Endothelial cell (in vitro differentiated cells): Measurements from ENCODE around the gene MME. TPM values are rescaled to one million over a fixed set of nuclear protein-coding genes. Genes with fewer than 3 reads are reported as not detected.

Experiments used
- DNase-seq: peaks from one replicate; pipeline ENCODE4 v3.0.0; 2021; ENCODE audit warnings: low spot score
- H3K27ac Mint-ChIP-seq: one replicate; pipeline ENCODE4 v1.8.0; 2021; ENCODE audit warnings: mixed read lengths, inconsistent platforms; ENCODE audit not compliant: unreplicated experiment
- H3K27me3 Mint-ChIP-seq: one replicate; pipeline ENCODE4 v1.8.0; 2021; ENCODE audit warnings: mild to moderate bottlenecking, moderate library complexity, mixed read lengths, inconsistent platforms; ENCODE audit not compliant: unreplicated experiment
- H3K36me3 Mint-ChIP-seq: one replicate; pipeline ENCODE4 v1.8.0; 2021; ENCODE audit warnings: mild to moderate bottlenecking, low read depth, mixed read lengths, inconsistent platforms; ENCODE audit not compliant: unreplicated experiment
- H3K4me1 Mint-ChIP-seq: one replicate; pipeline ENCODE4 v1.8.0; 2021; ENCODE audit warnings: mild to moderate bottlenecking, mixed read lengths, inconsistent platforms; ENCODE audit not compliant: unreplicated experiment
- H3K4me3 Mint-ChIP-seq: one replicate; pipeline ENCODE4 v1.8.0; 2021; ENCODE audit warnings: mild to moderate bottlenecking, mixed read lengths, inconsistent platforms; ENCODE audit not compliant: unreplicated experiment
- H3K9me3 Mint-ChIP-seq: one replicate; pipeline ENCODE4 v1.8.0; 2021; ENCODE audit warnings: mixed read lengths, inconsistent platforms; ENCODE audit not compliant: unreplicated experiment
- CTCF ChIP-seq: fragments of 200-600 bp; sonication (generic); IDR thresholded peaks from one replicate; pipeline ENCODE4 v1.5.0; 2021; ENCODE audit warnings: antibody characterized with exemption; ENCODE audit not compliant: unreplicated experiment
- total RNA-seq: library from RNA; stranded (reverse); fragmentation: NEBNext Ultra II Directional; extraction: Animal tissue kit (Norgen Biotek cat#: 25700); gene quantifications from one replicate; pipeline ENCODE4 v1.2.1, GENCODE V29; 2021; ENCODE audit not compliant: unreplicated experiment

The MME gene
- total RNA-seq, 1 donor from 2014 or later = 4.7 TPM

- no peak for DNase-seq
- Mint-ChIP-seq H3K9me3 (no peaks in the 10 kb centered on the region), H3K4me3 (no peak overlapping the region), H3K27me3 (peaks cover 4% of the 10 kb centered on the region), H3K4me1 (no peaks in the 10 kb centered on the region), H3K27ac (no peak overlapping the region), H3K36me3 (no peaks in the 10 kb centered on the region)
- TF ChIP-seq CTCF = no peak
Measured at GRCh38 chr3:155197786-155198185, 117.7 kb downstream of the MME start.

- no peaks in the 10 kb centered on the region for H3K9me3 Mint-ChIP-seq
- DNase-seq = no peak
- no peaks in the 10 kb centered on the region for H3K4me1 Mint-ChIP-seq
- no peak overlapping the region for H3K27ac Mint-ChIP-seq
- no peak overlapping the region for H3K4me3 Mint-ChIP-seq
- peaks cover 4% of the 10 kb centered on the region for H3K27me3 Mint-ChIP-seq
- no peak for TF ChIP-seq CTCF
- H3K36me3 Mint-ChIP-seq = no peaks in the 10 kb centered on the region
Measured at GRCh38 chr3:155202626-155203025, 122.5 kb downstream of the MME start.

- H3K27me3 Mint-ChIP-seq = no peaks in the 10 kb centered on the region
- H3K36me3 Mint-ChIP-seq = no peaks in the 10 kb centered on the region
- no peak overlapping the region for H3K27ac Mint-ChIP-seq
- no peak for DNase-seq
- no peak overlapping the region for H3K4me3 Mint-ChIP-seq
- TF ChIP-seq CTCF = no peak
- H3K4me1 Mint-ChIP-seq = no peaks in the 10 kb centered on the region
- H3K9me3 Mint-ChIP-seq = no peaks in the 10 kb centered on the region
Measured at GRCh38 chr3:155204851-155205250, 124.7 kb downstream of the MME start.

- Mint-ChIP-seq H3K27ac (no peak overlapping the region), H3K27me3 (no peaks in the 10 kb centered on the region), H3K36me3 (no peaks in the 10 kb centered on the region), H3K9me3 (no peaks in the 10 kb centered on the region), H3K4me3 (no peak overlapping the region), H3K4me1 (no peaks in the 10 kb centered on the region)
- no peak for TF ChIP-seq CTCF
- DNase-seq = no peak
Measured at GRCh38 chr3:155208183-155208800, 128.2 kb downstream of the MME start.

- H3K4me3 Mint-ChIP-seq = no peak overlapping the region
- no peaks in the 10 kb centered on the region for H3K27me3 Mint-ChIP-seq
- no peak for TF ChIP-seq CTCF
- no peak for DNase-seq
- no peaks in the 10 kb centered on the region for H3K9me3 Mint-ChIP-seq
- H3K27ac Mint-ChIP-seq = no peak overlapping the region
- no peaks in the 10 kb centered on the region for H3K4me1 Mint-ChIP-seq
- H3K36me3 Mint-ChIP-seq = no peaks in the 10 kb centered on the region
Measured at GRCh38 chr3:155210736-155211135, 130.6 kb downstream of the MME start.
